ENCODE data around the gene SYT11.
"Not testable (repeated sequence)": the region's sequence is repeated elsewhere in the genome, so short reads cannot be mapped to it uniquely, and the experiment has no call there.

SYT11 gene

DNA sequence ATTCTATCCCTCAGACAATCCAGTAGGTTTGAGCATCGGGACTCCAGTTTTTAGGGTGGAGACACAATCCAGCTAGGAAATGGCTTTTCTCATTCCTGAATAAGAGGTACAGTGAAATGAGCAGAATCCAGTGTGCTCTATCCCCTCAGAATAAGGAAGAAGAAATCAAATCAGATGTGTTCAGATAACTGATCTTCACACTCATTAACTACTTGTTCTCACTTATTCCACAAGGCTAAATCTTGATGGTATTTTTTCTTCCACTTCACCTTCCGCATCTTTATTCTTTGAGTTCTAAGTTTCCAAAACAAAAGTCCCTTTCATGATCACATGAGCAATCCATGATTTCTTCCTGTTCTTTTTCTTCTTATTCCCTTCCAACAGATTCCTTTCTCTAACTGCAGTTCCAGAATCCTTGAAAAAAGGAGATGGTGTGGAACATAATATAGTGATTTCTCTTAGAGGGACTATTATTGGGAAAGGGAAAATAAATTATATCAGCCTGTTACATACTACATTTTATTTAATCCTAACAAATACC lies 1.7 kb downstream of the SYT11 start:
- DNase-seq (ENCODE audit: low read depth, low spot score) = no peak

GRCh38 chr1:155861896-155862295 lies 2.5 kb downstream of the SYT11 start:
- DNase-seq (ENCODE audit: low read depth, low spot score) = no peak

DNA sequence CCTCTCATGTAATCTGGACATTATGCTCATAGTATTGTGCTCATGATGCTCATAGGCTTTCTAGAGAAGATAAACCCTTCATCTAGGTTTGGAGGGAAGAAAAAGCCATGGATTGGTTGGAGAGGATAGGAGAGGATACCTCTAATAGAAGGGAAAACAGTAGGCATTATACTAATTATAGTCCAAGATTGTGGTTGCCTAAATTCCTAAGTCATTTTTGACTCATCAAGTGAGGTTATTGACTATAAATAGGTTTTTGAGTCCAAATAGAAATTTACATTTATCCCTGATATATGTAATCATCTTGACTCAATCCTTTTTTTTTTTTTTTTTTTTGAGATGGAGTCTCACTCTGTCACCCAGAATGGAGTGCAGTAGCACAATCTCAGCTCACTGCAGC lies 5.0 kb downstream of the SYT11 start:
- no peak for DNase-seq (ENCODE audit: low read depth, low spot score)

DNA sequence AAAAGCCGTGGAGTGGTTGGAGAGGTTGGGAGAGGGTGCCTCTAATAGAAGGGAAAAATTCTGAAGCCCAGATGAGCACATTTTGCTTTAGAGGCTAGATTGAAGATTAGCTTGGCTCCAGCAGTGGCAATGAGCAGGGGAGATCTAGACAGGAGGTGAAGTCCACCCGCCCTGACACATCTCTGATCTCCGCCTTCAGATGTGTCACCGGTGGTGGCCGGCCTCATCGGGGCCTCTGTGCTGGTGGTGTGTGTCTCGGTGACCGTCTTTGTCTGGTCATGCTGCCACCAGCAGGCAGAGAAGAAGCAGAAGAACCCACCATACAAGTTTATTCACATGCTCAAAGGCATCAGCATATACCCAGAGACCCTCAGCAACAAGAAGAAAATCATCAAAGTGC lies 8.4 kb downstream of the SYT11 start:
- no peak for DNase-seq (ENCODE audit: low read depth, low spot score)

GRCh38 chr1:155871390-155871789 lies 12.0 kb downstream of the SYT11 start:
- no peak for DNase-seq (ENCODE audit: low read depth, low spot score)

DNA sequence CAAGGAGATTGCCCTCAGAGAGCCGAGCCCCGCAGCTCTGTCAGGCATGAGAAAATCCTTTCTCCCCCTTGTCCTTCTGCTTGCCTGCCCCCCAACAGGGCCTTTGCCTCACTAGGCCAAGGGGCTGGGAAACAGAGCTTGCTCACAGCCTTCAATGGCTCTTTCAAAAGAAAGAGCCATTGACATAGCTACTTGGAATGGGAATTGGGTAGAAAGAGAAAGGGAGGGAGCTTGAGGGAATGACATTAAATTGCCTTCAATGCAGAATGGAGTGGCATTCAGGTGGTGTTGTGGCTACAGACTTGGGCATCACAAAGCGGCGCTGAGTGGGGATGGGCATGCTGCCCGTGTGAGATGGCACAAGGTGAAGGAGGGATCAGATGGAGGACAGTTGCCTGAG lies 13.2 kb downstream of the SYT11 start:
- no peak for DNase-seq (ENCODE audit: low read depth, low spot score)

DNA sequence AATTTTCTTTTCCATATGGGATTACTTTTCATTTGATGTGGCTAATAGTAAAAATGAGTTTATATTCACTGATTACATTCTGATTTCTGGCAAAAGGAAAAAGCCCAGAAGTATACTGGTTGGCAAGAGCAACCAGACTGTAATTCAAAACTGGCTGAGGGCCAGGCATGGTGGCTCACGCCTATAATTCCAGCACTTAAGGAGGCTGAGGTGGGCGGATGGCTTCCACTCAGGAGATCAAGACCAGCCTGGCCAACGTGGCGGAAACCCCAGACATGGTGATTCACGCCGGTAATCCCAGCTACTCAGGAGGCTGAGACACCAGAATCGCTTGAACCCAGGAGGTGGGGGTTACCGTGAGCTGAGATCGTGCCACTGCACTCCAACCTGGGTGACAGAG lies 14.5 kb downstream of the SYT11 start:
- DNase-seq (ENCODE audit: low read depth, low spot score) = no peak

- no peak for DNase-seq (ENCODE audit: low read depth, low spot score)
Measured at GRCh38 chr1:155877945-155878344, 18.6 kb downstream of the SYT11 start.

DNA sequence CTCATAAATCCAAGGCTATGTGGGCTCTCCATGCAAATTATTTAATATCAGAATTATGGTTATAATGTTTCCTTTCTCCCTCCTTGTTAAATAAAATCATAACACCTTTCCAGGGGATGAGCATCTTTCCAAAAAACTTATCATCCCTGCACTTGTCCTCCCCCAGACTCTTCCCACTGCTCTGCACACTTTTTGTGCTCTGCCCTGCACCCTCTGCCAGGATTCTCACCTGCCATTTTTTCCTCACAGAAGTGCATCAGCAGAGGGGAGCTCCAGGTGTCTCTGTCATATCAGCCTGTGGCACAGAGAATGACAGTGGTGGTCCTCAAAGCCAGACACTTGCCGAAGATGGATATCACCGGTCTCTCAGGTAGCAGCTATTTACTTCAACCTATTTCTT lies 20.9 kb downstream of the SYT11 start:
- DNase-seq (ENCODE audit: low read depth, low spot score) = no peak

- DNase-seq (ENCODE audit: low read depth, low spot score) = no peak
Measured at GRCh38 chr1:155880950-155881349, 21.6 kb downstream of the SYT11 start.

GRCh38 chr1:155882235-155882634 lies 22.9 kb downstream of the SYT11 start:
- DNase-seq (ENCODE audit: low read depth, low spot score) = no peak

GRCh38 chr1:155882766-155883165 lies 23.4 kb downstream of the SYT11 start:
- DNase-seq (ENCODE audit: low read depth, low spot score) = no peak

DNA sequence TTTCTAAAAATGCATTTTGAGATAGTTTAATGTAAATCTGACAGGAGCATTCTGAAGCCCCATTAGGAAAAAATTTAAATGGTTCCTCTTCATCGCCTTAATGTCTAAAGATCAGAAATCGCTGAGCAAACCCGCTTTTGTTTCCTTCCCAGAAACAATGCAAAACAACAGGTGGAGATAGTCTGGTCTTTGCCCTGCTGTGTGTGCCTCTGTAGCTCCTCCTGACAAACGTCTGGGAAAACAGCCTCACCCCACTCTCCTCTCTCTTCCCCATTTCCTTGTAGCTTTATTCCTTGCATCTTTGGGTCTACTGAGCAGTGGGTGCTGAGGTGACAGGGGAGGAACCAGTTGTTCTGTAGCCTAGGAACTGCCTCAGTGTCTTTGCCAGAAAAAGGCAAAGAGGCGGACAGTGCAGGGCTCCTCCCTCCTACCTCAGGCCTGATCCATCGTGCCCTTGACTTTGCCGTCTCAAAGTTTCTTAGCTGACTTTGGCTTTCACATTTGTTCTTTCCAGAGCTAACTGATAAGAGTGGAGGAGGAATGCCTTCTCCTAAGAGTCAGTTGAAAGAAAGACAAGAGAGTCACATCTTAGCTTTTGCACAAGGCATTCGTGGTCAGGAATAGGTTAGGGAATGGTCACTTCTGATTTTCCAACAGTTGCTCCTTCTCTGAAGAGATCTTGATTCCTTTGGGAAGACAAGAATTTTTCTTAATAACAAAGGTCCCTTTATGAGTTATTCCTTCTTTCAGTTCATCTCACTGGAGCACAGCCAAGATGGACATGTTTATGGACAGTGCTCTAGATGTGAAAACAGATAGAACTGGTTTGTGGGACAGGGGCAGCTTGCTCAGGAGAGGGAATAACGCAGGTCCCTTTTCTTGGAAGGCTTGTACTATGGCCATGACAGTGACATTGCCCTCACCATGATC lies 24.9 kb downstream of the SYT11 start:
- DNase-seq (ENCODE audit: low read depth, low spot score) = no peak

DNA sequence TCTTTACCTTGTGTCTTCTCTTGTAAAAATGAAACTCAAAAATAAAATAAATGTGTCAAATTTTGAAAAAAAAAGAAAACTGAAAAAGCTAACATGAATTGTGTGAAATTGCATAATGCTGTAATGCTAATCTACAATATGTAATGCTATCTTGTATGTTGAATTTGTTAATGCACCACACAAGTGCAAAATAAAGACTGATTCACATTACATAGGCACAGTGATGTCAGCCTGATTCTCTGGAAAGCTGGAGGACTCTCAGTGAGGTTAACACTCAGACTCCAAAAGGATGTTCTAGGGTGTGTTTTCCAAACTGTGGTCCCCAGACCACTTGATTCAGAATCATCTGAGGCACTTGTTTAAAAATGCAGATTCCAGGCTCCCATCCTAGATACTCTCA lies 25.6 kb downstream of the SYT11 start:
- no peak for DNase-seq (ENCODE audit: low read depth, low spot score)

DNA sequence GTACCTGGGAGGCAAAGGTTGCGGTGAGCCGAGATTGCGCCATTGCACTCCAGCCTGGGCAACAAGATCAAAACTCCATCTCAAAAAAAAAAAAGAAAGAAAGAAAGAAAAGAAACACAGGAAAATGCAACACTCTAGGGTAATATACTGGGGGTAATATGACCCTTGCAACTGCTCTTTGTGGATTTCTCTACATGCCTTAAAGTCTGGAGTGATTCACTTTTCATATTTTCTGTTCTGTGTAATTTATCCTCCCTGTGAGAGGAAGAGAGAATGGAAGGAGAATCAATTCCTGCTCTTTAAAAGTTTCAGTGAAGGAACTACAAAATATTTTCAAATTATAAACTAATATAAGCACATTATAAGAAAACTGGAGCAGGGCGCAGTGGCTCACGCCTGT lies 29.1 kb downstream of the SYT11 start:
- DNase-seq (ENCODE audit: low read depth, low spot score) = no peak

GRCh38 chr1:155889566-155889965 lies 30.2 kb downstream of the SYT11 start:
- no peak for DNase-seq (ENCODE audit: low read depth, low spot score)

DNA sequence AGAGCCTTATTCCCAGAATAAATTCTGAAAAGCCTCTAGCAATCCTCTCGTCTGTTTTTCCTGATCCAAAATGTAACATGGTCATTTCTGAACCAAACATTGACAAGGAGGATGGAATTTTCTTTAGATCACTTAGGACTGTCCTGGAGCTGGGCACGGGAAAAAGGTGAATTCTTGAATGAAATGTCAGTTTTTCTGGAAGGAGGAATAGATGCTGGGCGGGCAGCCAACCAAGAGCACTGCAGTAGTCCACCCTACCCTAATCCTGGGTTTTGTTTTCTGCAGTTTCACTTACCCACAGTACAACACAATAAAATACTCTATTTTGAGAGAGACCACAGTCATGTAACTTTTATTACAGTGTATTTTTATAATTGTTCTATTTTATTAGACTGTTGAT lies 30.9 kb downstream of the SYT11 start:
- DNase-seq (ENCODE audit: low read depth, low spot score) = no peak

GRCh38 chr1:155892796-155893195 lies 33.4 kb downstream of the SYT11 start:
- DNase-seq (ENCODE audit: low read depth, low spot score) = no peak

GRCh38 chr1:155893389-155894142 lies 34.2 kb downstream of the SYT11 start:
- DNase-seq (ENCODE audit: low read depth, low spot score) = no peak

GRCh38 chr1:155895617-155896016 lies 36.2 kb downstream of the SYT11 start:
- DNase-seq (ENCODE audit: low read depth, low spot score) = not testable (repeated sequence)

DNA sequence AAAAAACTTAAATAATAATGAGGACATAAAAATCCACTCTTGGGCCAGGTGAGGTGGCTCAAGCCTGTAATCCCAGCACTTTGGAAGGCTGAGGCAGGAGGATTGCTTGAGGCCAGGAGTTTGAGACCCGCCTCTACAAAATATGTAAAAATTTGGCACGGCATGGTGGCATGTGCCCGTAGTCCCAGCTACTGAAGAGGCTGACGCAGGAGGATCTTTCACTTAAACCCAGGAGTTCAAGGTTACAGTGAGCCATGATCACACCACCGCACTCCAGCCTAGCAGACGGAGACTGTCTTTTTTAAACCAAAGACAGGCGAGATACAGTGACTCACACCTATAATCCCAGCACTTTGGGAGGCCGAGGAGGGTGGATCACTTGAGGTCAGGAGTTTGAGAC lies 37.1 kb downstream of the SYT11 start:
- DNase-seq (ENCODE audit: low read depth, low spot score) = not testable (repeated sequence)

GRCh38 chr1:155897746-155898145 lies 38.4 kb downstream of the SYT11 start:
- no peak for DNase-seq (ENCODE audit: low read depth, low spot score)

GRCh38 chr1:155898888-155899287 lies 39.5 kb downstream of the SYT11 start:
- DNase-seq (ENCODE audit: low read depth, low spot score) = no peak
